ENCODE measurements around the gene MYBPC3.

- TF ChIP-seq POLR2A (IDR thresholded peaks at IDR 0.05) (no peak), CTCF (IDR thresholded peaks at IDR 0.05) (no peak), EP300 (IDR thresholded peaks at IDR 0.05) (no peak)
These were observed 16.8 kb downstream of the MYBPC3 start for GRCh38 chr11:47335733-47336132.
